ENCODE data around the gene SEPTIN12.

GRCh38 chr16:4797805-4798252, 9.7 kb upstream of the SEPTIN12 start:
- TF ChIP-seq, protein P1, sequence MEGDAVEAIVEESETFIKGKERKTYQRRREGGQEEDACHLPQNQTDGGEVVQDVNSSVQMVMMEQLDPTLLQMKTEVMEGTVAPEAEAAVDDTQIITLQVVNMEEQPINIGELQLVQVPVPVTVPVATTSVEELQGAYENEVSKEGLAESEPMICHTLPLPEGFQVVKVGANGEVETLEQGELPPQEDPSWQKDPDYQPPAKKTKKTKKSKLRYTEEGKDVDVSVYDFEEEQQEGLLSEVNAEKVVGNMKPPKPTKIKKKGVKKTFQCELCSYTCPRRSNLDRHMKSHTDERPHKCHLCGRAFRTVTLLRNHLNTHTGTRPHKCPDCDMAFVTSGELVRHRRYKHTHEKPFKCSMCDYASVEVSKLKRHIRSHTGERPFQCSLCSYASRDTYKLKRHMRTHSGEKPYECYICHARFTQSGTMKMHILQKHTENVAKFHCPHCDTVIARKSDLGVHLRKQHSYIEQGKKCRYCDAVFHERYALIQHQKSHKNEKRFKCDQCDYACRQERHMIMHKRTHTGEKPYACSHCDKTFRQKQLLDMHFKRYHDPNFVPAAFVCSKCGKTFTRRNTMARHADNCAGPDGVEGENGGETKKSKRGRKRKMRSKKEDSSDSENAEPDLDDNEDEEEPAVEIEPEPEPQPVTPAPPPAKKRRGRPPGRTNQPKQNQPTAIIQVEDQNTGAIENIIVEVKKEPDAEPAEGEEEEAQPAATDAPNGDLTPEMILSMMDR (conservative IDR thresholded peaks at IDR 0.05; ENCODE audit: low read length): no peak
- TF ChIP-seq EZH2phosphoT487 (IDR thresholded peaks at IDR 0.05; ENCODE audit: borderline replicate concordance): no peak
